HEK293T (cell line): ENCODE results near the gene ARHGAP25.

Experiments used
- ARNT ChIP-seq: fragments of 450-650 bp; IDR thresholded peaks from 2 replicates; pipeline ENCODE4 v1.6.1; 2017; ENCODE audit warnings: mild to moderate bottlenecking
- FOXM1 ChIP-seq: fragments of 450-650 bp; IDR thresholded peaks from 2 replicates; pipeline ENCODE4 v1.6.1; 2017; ENCODE audit warnings: mild to moderate bottlenecking, borderline replicate concordance
- PKNOX1 ChIP-seq: fragments of 450-650 bp; IDR thresholded peaks from 2 replicates; pipeline ENCODE4 v1.6.1; 2016
- ZNF384 ChIP-seq: fragments of 450-650 bp; IDR thresholded peaks from 2 replicates; pipeline ENCODE4 v1.6.1; 2016

DNA sequence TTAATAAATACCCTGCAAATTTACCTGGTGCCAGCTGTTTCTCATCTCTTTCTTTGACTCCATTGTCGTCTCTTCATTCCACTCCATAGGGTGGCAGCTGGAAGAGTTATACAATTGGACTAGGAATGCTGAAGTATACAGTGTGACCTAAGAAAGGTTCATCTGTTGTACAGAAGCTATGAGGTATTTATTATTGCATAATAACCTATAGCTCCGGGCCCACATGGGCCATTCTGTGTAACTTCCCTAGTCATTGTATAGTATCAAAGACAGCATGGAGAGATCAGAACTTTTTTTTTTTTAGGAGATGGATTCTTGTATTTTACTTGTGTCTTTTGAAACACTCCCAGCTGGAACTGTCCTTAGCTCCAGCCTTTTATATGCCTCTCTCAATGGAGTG is 110.4 kb downstream of the ARHGAP25 start:
- TF ChIP-seq FOXM1 (no peak), ARNT (no peak), ZNF384 (no peak), PKNOX1 (no peak)
